ENCODE data around the gene FAM50A.

DNA sequence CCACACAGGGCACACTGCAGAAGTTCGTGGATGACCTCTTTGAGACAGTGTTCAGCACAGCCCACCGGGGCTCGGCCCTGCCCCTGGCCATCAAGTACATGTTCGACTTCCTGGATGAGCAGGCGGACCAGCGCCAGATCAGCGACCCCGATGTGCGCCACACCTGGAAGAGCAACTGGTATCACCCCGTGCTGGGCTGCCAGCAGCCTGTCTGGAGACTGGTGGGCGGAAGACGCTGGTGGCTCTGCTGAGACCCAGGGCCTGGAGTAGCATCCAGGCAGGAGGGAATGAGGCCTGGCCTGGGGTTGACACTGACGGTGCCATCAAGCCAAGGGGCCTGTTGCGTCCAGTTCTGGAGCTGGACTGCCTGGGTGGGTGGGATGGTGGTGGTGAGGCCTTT is 26.5 kb downstream of the FAM50A start:
- TF ChIP-seq POLR2A (IDR thresholded peaks at IDR 0.05; ENCODE audit: low read depth, low read length) (no peak), TAF1 (IDR thresholded peaks at IDR 0.05; ENCODE audit: borderline replicate concordance, low read depth, low read length) (no peak)
